ENCODE measurements around the gene TMEM163. TPM values are rescaled to one million over a fixed set of nuclear protein-coding genes. Genes with fewer than 3 reads are reported as not detected.

TMEM163 gene
- polyA plus RNA-seq, 1 experiment, result not detected

DNA sequence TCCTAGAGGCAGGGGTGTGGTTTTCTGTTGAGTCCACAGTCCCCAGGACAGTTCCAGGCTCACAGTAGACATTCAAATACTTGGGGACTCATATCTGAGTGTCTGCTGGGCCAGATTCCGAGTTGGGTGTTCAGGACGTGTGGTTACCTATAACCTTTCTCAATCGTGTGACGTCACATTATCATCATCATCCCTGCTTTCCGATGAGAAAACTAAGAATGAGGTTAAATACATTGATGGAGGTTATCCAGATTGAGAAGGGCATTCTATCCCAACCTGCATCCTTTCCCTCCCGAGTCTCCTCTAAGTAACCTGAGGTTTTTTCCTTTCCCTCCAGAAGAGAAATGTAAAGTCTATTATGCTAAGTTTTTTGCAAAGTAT, 260.3 kb downstream of the TMEM163 start:
- peaks cover 3% of the 10 kb centered on the region for H3K27me3 ChIP-seq (ENCODE audit: control insufficient read depth, insufficient read depth, low read length)
- no peak for DNase-seq (ENCODE audit: low read depth, low spot score)
- H3K4me3 ChIP-seq (ENCODE audit: low read depth, low read length), result no peak overlapping the region
- ChIA-PET POLR2A (interaction anchor here (0.6 kb wide), 1 partner anchor 337 kb away, joined by 3 read pairs; no protein-coding TSS in a partner anchor), CTCF (interaction anchor here (3.9 kb wide), 1 partner anchor 440 kb away, joined by 20 read pairs; no protein-coding TSS in a partner anchor)
- no peaks in the 10 kb centered on the region for H3K9me3 ChIP-seq (ENCODE audit: control insufficient read depth, insufficient read depth, low read length)
- TF ChIP-seq, protein P1, sequence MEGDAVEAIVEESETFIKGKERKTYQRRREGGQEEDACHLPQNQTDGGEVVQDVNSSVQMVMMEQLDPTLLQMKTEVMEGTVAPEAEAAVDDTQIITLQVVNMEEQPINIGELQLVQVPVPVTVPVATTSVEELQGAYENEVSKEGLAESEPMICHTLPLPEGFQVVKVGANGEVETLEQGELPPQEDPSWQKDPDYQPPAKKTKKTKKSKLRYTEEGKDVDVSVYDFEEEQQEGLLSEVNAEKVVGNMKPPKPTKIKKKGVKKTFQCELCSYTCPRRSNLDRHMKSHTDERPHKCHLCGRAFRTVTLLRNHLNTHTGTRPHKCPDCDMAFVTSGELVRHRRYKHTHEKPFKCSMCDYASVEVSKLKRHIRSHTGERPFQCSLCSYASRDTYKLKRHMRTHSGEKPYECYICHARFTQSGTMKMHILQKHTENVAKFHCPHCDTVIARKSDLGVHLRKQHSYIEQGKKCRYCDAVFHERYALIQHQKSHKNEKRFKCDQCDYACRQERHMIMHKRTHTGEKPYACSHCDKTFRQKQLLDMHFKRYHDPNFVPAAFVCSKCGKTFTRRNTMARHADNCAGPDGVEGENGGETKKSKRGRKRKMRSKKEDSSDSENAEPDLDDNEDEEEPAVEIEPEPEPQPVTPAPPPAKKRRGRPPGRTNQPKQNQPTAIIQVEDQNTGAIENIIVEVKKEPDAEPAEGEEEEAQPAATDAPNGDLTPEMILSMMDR (IDR thresholded peaks at IDR 0.05; ENCODE audit: low read depth, low read length), result no peak
- no peak overlapping the region for H3K27ac ChIP-seq (ENCODE audit: low read depth, low read length)

DNA sequence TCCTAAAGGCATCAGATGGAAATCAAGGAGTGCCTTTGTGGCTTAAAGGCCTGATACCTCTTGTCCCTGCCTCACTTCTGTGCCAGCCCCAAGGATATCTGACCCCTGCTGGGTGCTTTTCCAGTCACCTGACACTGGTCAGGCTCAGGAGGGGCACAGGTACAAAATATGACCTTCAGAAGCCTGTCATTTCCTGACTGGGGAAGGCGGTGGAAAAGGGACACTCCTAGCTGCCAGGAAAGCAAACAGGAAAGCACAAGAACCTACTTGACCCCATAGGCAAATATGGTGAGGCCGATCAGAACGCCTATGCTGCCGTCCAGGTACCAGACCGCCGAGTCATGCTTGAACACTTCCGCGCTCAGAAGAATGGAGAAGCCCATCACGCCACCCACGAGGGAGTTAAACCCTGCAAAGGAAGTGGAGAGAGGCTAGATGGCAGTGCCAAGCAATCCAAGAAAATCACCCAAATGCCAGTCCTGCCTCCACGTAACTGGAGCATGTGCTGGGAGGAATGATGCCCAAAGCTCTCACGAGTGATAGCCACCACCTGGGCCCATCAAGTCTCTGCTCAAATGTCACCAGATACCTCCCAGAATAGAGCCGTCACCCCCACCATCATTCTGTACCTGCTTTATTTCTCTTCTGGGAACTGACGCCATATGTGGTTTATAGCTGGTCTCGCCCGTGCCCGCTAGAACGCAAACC, 260.9 kb downstream of the TMEM163 start:
- no peak for DNase-seq (ENCODE audit: low read depth, low spot score)
- H3K4me3 ChIP-seq (ENCODE audit: low read depth, low read length), result no peak overlapping the region
- CTCF ChIA-PET, result interaction anchor here (3.9 kb wide), 1 partner anchor 440 kb away, joined by 20 read pairs; no protein-coding TSS in a partner anchor
- TF ChIP-seq, protein P1 (IDR thresholded peaks at IDR 0.05; ENCODE audit: low read depth, low read length), result no peak
- no peaks in the 10 kb centered on the region for H3K9me3 ChIP-seq (ENCODE audit: control insufficient read depth, insufficient read depth, low read length)
- POLR2A ChIA-PET, result no interaction called here
- peaks cover 3% of the 10 kb centered on the region for H3K27me3 ChIP-seq (ENCODE audit: control insufficient read depth, insufficient read depth, low read length)
- H3K27ac ChIP-seq (ENCODE audit: low read depth, low read length), result no peak overlapping the region

DNA sequence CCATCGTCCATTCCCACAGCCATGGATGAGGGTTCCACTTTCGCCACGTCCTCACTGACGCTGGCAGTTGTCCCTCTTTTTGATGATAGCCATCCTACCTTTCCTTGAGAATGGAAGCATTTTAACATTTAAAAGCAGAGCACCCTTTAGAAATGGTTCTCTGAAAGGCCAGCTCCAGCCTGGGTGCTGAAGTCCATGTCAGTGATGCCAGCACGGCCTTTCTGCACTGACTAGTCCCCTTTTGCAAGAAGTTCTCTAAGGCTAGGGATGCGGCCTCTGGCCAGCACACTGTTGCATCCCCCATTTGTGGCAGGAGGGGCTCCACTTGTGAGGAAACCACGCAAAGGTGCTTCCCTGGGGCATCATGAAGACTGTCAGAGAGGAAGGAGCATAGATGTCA, 261.4 kb downstream of the TMEM163 start:
- Histone ChIP-seq H3K27ac (ENCODE audit: low read depth, low read length) (no peak overlapping the region), H3K4me3 (ENCODE audit: low read depth, low read length) (no peak overlapping the region), H3K9me3 (ENCODE audit: control insufficient read depth, insufficient read depth, low read length) (no peaks in the 10 kb centered on the region), H3K27me3 (ENCODE audit: control insufficient read depth, insufficient read depth, low read length) (peaks cover 3% of the 10 kb centered on the region)
- CTCF ChIA-PET, result no interaction called here
- TF ChIP-seq, protein P1 (IDR thresholded peaks at IDR 0.05; ENCODE audit: low read depth, low read length), result no peak
- POLR2A ChIA-PET, result no interaction called here
- DNase-seq (ENCODE audit: low read depth, low spot score), result no peak

DNA sequence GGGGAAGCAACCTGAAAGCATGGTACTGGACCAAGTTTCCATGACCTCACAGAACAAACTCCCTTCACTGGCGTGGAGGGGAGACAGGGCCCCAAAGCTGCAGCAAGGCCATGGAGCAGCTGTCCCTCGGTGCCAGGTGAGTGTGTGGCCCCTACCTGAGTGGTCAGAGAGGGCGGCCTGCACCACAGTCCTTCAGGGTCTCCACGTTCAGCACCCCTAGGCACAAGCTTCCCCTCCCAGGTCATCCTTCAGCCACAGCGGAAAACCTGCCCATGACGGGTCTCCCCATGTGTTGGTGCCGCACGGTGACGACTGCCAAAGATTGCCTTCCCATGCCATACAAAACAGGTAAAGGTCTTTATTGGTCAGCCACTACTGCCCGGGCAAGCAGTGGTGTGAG, 263.4 kb downstream of the TMEM163 start:
- no peaks in the 10 kb centered on the region for H3K9me3 ChIP-seq (ENCODE audit: control insufficient read depth, insufficient read depth, low read length)
- no peak overlapping the region for H3K27ac ChIP-seq (ENCODE audit: low read depth, low read length)
- TF ChIP-seq, protein P1 (IDR thresholded peaks at IDR 0.05; ENCODE audit: low read depth, low read length), result no peak
- no peaks in the 10 kb centered on the region for H3K27me3 ChIP-seq (ENCODE audit: control insufficient read depth, insufficient read depth, low read length)
- DNase-seq (ENCODE audit: low read depth, low spot score), result no peak
- ChIA-PET CTCF (no interaction called here), POLR2A (no interaction called here)
- no peak overlapping the region for H3K4me3 ChIP-seq (ENCODE audit: low read depth, low read length)

DNA sequence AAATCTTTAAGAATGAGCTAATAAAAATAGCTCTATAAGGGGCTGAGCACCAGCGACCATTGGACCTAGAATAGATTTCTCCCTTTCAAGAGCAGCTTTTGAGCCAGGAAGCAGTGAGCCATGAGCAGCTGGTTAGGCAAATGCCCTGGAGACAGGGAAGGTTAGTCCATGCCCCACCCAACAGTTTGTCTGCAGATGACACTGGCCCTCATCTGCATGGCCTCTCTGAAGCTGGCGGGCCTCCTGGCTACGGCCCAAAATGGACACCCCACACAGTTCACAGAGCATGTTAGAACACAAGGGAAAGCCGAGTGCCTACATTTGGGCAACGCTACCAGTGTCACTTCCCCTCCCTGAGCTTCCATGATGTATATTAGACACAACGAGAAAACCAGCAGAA, 263.9 kb downstream of the TMEM163 start:
- Histone ChIP-seq H3K27ac (ENCODE audit: low read depth, low read length) (no peak overlapping the region), H3K27me3 (ENCODE audit: control insufficient read depth, insufficient read depth, low read length) (no peaks in the 10 kb centered on the region), H3K9me3 (ENCODE audit: control insufficient read depth, insufficient read depth, low read length) (no peaks in the 10 kb centered on the region), H3K4me3 (ENCODE audit: low read depth, low read length) (no peak overlapping the region)
- TF ChIP-seq, protein P1 (IDR thresholded peaks at IDR 0.05; ENCODE audit: low read depth, low read length), result no peak
- ChIA-PET POLR2A (interaction anchor here (0.5 kb wide), 1 partner anchor 34 kb away, joined by 3 read pairs; no protein-coding TSS in a partner anchor), CTCF (no interaction called here)
- no peak for DNase-seq (ENCODE audit: low read depth, low spot score)
